HG02763 (cell line): ENCODE results near the gene LCN2.

Experiments
- ATAC-seq: cut with Tn5 transposase; IDR thresholded peaks from one replicate; pipeline ENCODE4 v1.9.1; 2021; ENCODE audit warnings: mild to moderate bottlenecking, moderate library complexity; ENCODE audit not compliant: unreplicated experiment

Gene LCN2

DNA sequence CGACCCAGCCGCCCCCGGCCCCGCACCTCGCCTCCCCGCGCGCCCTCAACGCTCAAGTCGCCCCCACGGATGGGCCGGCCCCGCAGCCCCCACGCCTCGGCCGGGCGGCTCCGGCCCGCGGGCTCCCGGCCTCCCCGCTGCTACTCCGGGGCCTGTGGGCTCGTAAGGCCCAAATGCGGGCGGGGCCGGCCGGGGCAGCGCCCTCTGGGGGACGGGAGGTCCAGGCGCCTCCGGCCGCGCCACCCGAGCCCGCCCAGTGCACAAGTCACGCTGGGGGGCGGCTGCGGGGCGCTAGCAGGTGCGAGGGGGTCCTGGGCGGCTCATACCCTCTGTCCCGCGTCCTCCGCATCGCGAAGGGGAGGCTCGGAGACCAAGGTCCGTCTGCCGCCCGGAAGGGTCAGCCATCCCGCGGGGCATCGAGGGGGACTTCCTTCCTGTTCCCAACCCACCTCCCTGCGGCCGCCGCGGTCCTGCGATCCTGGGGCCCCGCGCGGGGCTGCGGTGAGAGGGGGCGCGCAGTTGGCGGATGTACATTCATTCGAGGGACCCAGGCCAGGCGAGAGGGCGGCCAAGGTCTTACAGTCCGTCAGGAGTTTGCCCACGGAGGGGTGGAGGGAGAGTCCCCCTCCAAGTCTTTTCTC lies 42.3 kb downstream of the LCN2 start, which contains the start of gene CIZ1:
Gene CIZ1, minus strand, starts transcription at position 167 of the 641 bp plus-strand sequence. CDS start 715 bp downstream, outside the sequence.
- peak; percentile 87 for ATAC-seq

DNA sequence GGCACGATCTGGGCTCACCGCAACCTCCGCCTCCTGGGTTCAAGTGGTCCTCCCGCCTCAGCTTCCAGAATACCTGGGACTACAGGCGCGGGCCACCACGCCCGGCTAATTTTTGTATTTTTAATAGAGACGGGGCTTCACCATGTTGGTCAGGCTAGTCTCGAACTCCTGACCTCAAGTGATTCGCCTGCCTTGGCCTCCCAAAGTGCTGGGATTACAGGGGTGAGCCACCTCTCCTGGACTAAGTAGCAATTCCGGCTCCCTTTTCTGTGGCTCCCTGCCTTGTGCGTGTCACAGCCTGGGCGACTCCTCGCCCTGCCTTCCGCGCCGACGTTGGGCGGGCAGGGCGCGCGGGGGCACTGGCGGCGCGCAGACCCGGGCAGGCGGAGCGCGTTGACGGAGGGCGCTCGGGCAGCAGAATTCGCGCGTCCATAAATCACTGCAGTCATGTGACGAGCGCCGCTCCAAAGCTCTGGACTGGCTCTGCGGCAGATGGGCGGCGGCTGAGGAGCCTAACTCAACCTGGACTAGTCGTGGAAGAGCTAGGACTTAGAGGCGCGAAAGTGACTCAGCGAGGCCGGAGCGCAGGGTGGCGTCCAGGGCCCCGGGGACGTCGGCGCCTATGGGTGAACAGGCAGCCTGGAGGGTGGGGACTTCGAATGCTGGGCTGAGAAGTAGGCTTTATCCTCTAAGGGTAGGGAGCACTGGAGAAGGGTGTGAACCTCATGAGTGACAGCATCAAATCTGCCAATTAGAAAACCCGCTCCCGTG lies 43.5 kb downstream of the LCN2 start:
- no peak for ATAC-seq

- no peak for ATAC-seq
These were observed 44.3 kb downstream of the LCN2 start for GRCh38 chr9:128193469-128194096.

DNA sequence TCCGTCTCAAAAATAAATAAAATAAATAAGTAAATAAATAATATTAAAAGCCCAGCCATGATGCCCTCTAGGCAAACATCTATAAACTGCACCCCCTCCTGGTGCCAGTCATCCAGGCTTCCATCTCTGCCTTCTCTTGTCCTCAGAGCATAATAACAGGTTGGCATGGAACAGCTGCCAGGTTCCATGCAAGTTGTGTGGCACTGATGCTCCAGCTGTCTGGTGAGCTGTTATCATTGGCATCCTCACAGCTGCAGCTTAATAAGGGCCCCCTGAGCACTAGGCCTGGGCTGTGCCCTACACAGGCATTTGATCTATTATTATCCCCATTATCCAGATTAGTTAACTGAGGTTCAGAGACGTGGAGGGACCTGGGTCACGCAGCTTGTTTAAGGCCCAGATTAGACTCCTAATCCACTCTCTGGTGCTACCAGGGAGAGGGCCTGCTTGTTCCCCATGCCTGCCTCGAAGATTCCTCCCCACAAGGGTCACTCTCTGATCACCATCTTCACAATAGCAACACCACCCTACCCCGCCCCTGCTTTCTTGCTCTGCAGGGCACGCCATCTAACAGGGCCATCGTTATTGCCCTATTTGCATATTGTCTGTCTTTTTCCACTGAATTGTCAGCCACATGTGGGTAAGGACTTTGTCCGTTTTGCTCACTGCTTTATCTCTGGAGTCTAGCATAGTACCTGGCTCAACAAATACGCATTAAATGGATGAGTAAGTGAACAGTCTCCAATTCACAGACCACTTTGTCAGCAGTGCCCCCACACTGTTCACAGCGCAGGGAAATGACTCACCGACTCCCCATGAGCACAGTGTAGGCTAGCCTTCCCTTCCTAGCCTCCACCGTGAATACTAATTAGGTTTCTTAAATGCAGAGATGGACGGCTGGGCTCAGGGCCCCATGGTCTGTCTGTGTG lies 52.5 kb downstream of the LCN2 start:
- ATAC-seq = no peak

DNA sequence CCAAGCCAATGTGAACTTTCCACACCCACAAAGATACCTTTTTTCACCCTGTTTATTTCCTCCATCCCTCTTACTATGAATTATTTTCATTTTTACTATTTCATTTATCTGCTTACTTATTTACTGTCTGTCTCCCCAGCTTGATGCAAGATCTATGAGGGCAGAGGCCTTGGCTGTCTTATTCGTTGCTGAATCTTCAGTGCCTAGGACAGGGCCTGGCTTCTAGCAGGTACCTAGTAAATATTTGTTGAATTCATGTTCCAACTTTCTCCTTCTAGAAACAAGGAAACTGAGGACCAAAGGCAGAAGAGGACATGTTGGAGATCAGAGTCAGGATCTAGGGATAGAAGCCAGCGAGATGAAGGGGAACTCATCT lies 53.4 kb downstream of the LCN2 start:
- ATAC-seq = no peak
